Hematopoietic multipotent progenitor cell treated with erythropoietin and hydrocortisone succinate and interleukin-3 and kit ligand, for 8 days (in vitro differentiated cells): ENCODE results near the gene UBE3A.

Experiments used
- DNase-seq: peaks from one replicate; pipeline ENCODE4 v3.0.0-alpha.2; 2015

UBE3A gene

GRCh38 chr15:25402342-25402741 lies 36.5 kb downstream of the UBE3A start:
- no peak for DNase-seq

GRCh38 chr15:25401501-25401900 lies 37.3 kb downstream of the UBE3A start:
- DNase-seq = peak; percentile 9

- no peak for DNase-seq
Observed at GRCh38 chr15:25397100-25397499, 41.7 kb downstream of the UBE3A start.

- no peak for DNase-seq
Observed at GRCh38 chr15:25394898-25395297, 43.9 kb downstream of the UBE3A start.

GRCh38 chr15:25392806-25393205 lies 46.0 kb downstream of the UBE3A start:
- DNase-seq = no peak

GRCh38 chr15:25391971-25392721 lies 46.7 kb downstream of the UBE3A start:
- DNase-seq = no peak

- no peak for DNase-seq
Observed at GRCh38 chr15:25385986-25386385, 52.8 kb downstream of the UBE3A start.

GRCh38 chr15:25381579-25381978 lies 57.2 kb downstream of the UBE3A start:
- DNase-seq = no peak

GRCh38 chr15:25378501-25378901 lies 60.3 kb downstream of the UBE3A start:
- peak; percentile 25 for DNase-seq

- no peak for DNase-seq
Observed at GRCh38 chr15:25375557-25375956, 63.3 kb downstream of the UBE3A start.

GRCh38 chr15:25374143-25374542 lies 64.7 kb downstream of the UBE3A start:
- DNase-seq = no peak

- DNase-seq = no peak
Observed at GRCh38 chr15:25372298-25372697, 66.5 kb downstream of the UBE3A start.

GRCh38 chr15:25368850-25369249 lies 70.0 kb downstream of the UBE3A start:
- no peak for DNase-seq

GRCh38 chr15:25366058-25366457 lies 72.8 kb downstream of the UBE3A start:
- DNase-seq = no peak

- DNase-seq = no peak
Observed at GRCh38 chr15:25362545-25362944, 76.3 kb downstream of the UBE3A start.

- no peak for DNase-seq
Observed at GRCh38 chr15:25347707-25348106, 91.1 kb downstream of the UBE3A start.

GRCh38 chr15:25346371-25346770 lies 92.5 kb downstream of the UBE3A start:
- no peak for DNase-seq

- no peak for DNase-seq
Observed at GRCh38 chr15:25345943-25346342, 92.9 kb downstream of the UBE3A start.

GRCh38 chr15:25342629-25343028 lies 96.2 kb downstream of the UBE3A start:
- no peak for DNase-seq

GRCh38 chr15:25339431-25339830 lies 99.4 kb downstream of the UBE3A start:
- no peak for DNase-seq

- DNase-seq = no peak
Observed at GRCh38 chr15:25335279-25335678, 103.5 kb downstream of the UBE3A start.

- no peak for DNase-seq
Observed at GRCh38 chr15:25333049-25333448, 105.8 kb downstream of the UBE3A start.

- no peak for DNase-seq
Observed at GRCh38 chr15:25332306-25332705, 106.5 kb downstream of the UBE3A start.

- DNase-seq = peak; percentile 43
Observed at GRCh38 chr15:25331860-25332259, 107.0 kb downstream of the UBE3A start.

GRCh38 chr15:25331404-25331803 lies 107.4 kb downstream of the UBE3A start:
- DNase-seq = no peak
